ENCODE results near the gene TMEM163. TPM values are rescaled to one million over a fixed set of nuclear protein-coding genes. Genes with fewer than 3 reads are reported as not detected.

Gene TMEM163
- total and polyA plus RNA-seq, 2 experiments from 2014 or later: 1.1 TPM

DNA sequence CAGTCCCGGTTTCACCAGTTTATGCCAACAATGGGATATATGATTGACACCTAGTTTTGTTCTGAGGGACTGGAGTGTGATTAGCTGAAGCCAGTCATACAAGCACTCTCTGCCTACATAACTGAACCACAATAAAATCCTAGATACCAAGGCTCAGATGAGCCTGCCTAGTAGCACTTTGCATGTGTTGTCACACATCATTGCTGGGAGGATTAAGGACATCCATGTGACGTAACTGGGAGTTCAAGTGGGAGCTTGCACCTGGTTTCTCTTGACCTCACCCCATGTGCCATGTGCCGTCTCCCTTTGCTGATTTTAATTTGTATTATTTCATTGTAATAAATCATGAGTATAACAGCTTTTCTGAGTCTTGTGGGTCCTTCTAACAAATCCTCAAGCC is 90.3 kb downstream of the TMEM163 start:
- no peaks in the 10 kb centered on the region for H3K9me2 ChIP-seq (replicated peaks; ENCODE audit: insufficient read depth)
- TF ChIP-seq EZH2phosphoT487 (IDR thresholded peaks at IDR 0.05; ENCODE audit: low read depth, severe bottlenecking, unreplicated experiment) (no peak), EZH2 (IDR thresholded peaks at IDR 0.05; ENCODE audit: borderline replicate concordance) (no peak)
- TF ChIP-seq, protein P1, sequence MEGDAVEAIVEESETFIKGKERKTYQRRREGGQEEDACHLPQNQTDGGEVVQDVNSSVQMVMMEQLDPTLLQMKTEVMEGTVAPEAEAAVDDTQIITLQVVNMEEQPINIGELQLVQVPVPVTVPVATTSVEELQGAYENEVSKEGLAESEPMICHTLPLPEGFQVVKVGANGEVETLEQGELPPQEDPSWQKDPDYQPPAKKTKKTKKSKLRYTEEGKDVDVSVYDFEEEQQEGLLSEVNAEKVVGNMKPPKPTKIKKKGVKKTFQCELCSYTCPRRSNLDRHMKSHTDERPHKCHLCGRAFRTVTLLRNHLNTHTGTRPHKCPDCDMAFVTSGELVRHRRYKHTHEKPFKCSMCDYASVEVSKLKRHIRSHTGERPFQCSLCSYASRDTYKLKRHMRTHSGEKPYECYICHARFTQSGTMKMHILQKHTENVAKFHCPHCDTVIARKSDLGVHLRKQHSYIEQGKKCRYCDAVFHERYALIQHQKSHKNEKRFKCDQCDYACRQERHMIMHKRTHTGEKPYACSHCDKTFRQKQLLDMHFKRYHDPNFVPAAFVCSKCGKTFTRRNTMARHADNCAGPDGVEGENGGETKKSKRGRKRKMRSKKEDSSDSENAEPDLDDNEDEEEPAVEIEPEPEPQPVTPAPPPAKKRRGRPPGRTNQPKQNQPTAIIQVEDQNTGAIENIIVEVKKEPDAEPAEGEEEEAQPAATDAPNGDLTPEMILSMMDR (IDR thresholded peaks at IDR 0.05; ENCODE audit: poor library complexity): no peak
- DNase-seq (ENCODE audit: low spot score): no peak

DNA sequence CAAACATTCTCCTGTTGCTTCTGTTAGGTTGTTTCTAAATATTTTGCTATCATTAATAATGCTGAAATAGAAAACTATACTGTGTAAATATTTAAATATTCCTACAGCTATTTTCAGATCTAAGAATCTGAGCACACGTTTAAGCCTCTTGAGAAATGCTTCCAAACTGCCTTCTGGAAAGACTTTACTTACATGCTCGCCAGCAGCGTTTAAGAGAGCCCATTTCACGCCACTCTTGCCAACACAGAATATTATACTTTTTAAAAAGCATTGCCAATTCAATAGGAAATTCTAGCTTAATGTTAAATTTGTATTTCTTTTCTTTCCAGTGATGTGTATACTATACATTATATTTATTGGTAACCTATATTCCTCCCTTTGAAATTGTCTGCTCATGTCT is 92.0 kb downstream of the TMEM163 start:
- no peak for TF ChIP-seq EZH2phosphoT487 (IDR thresholded peaks at IDR 0.05; ENCODE audit: low read depth, severe bottlenecking, unreplicated experiment)
- no peak for TF ChIP-seq EZH2 (IDR thresholded peaks at IDR 0.05; ENCODE audit: borderline replicate concordance)
- TF ChIP-seq, protein P1 (IDR thresholded peaks at IDR 0.05; ENCODE audit: poor library complexity): no peak
- Histone ChIP-seq H2AFZ (no peak overlapping the region), H3K4me3 (no peak overlapping the region), H3K36me3 (replicated peaks; ENCODE audit: insufficient read depth, low read depth) (no peaks in the 10 kb centered on the region), H3K27ac (no peak overlapping the region), H3K27me3 (no peaks in the 10 kb centered on the region), H3K9me3 (ENCODE audit: low read depth) (no peaks in the 10 kb centered on the region), H3K4me1 (ENCODE audit: insufficient read depth) (no peaks in the 10 kb centered on the region), H3K4me2 (no peak overlapping the region), H3K9me2 (replicated peaks; ENCODE audit: insufficient read depth) (no peaks in the 10 kb centered on the region), H4K20me1 (ENCODE audit: insufficient read depth, poor library complexity, severe bottlenecking) (no peaks in the 10 kb centered on the region), H3K79me2 (no peaks in the 10 kb centered on the region)
- no peak for DNase-seq (ENCODE audit: low spot score)
- WGBS (ENCODE audit: low lambda C conversion rate, missing lambda C conversion rate): 84% methylated on average over 4 of the region's 4 CpGs

More for the DNA sequence above, 90.3 kb downstream of the TMEM163 start:
- H2AFZ ChIP-seq: no peak overlapping the region
- H3K79me2 ChIP-seq: no peaks in the 10 kb centered on the region
- H3K4me1 ChIP-seq (ENCODE audit: insufficient read depth): no peaks in the 10 kb centered on the region
- no peak overlapping the region for H3K4me3 ChIP-seq
- no peaks in the 10 kb centered on the region for H4K20me1 ChIP-seq (ENCODE audit: insufficient read depth, poor library complexity, severe bottlenecking)
- H3K27ac ChIP-seq: no peak overlapping the region
- WGBS (ENCODE audit: low lambda C conversion rate, missing lambda C conversion rate): 83% methylated on average over 3 of the region's 3 CpGs
- H3K4me2 ChIP-seq: no peak overlapping the region
- H3K9me3 ChIP-seq (ENCODE audit: low read depth): no peaks in the 10 kb centered on the region
- no peaks in the 10 kb centered on the region for H3K36me3 ChIP-seq (replicated peaks; ENCODE audit: insufficient read depth, low read depth)
- no peaks in the 10 kb centered on the region for H3K27me3 ChIP-seq

DNA sequence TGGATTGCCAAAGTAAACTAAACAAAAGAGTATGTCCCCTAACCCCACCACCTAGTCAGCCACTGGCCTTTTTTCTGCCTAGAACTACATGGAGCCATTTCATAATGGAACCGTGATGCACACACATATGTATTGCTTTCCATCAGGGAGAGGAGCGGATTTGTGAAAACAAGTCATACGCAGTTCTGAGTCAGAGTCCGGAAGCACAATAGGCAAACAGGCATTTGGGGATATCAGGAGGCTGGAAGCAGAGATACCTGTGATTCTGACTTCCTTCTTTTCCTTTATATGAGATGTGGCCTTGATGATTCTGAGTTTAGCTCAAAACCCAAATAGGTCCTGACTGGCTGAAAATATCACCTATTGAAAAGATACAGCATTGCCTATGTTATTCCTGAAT is 93.5 kb downstream of the TMEM163 start:
- TF ChIP-seq, protein P1 (IDR thresholded peaks at IDR 0.05; ENCODE audit: poor library complexity): no peak
- no peak for TF ChIP-seq EZH2phosphoT487 (IDR thresholded peaks at IDR 0.05; ENCODE audit: low read depth, severe bottlenecking, unreplicated experiment)
- H3K4me1 ChIP-seq (ENCODE audit: insufficient read depth): no peaks in the 10 kb centered on the region
- no peaks in the 10 kb centered on the region for H3K36me3 ChIP-seq (replicated peaks; ENCODE audit: insufficient read depth, low read depth)
- no peak overlapping the region for H2AFZ ChIP-seq
- DNase-seq (ENCODE audit: low spot score): no peak
- no peaks in the 10 kb centered on the region for H4K20me1 ChIP-seq (ENCODE audit: insufficient read depth, poor library complexity, severe bottlenecking)
- WGBS (ENCODE audit: low lambda C conversion rate, missing lambda C conversion rate): 83% methylated on average over 4 of the region's 4 CpGs
- no peaks in the 10 kb centered on the region for H3K27me3 ChIP-seq
- no peak overlapping the region for H3K4me3 ChIP-seq
- H3K9me3 ChIP-seq (ENCODE audit: low read depth): no peaks in the 10 kb centered on the region
- H3K9me2 ChIP-seq (replicated peaks; ENCODE audit: insufficient read depth): no peaks in the 10 kb centered on the region
- H3K27ac ChIP-seq: no peak overlapping the region
- no peak overlapping the region for H3K4me2 ChIP-seq
- H3K79me2 ChIP-seq: no peaks in the 10 kb centered on the region

DNA sequence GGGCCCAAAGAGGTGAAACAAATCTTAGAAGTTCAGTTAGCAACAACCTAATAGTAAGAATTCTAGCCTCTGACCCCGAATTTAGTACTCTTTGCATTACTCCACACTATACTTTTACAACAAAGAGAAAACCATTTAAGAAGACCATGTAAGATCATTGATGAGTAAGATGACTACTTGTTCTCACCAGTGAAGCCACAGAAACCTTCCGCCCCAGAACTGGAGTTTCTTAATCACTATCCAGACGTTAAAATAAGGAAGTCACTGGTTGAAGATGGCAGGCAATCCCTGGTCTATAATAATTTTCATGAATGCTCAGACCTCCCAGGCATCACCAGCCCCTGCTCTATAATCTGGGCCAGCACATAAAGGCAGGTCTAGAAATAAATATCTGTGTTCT is 95.0 kb downstream of the TMEM163 start:
- Histone ChIP-seq H3K4me2 (no peak overlapping the region), H3K36me3 (replicated peaks; ENCODE audit: insufficient read depth, low read depth) (no peaks in the 10 kb centered on the region), H3K27me3 (no peaks in the 10 kb centered on the region), H4K20me1 (ENCODE audit: insufficient read depth, poor library complexity, severe bottlenecking) (no peaks in the 10 kb centered on the region), H3K27ac (no peak overlapping the region), H3K4me3 (no peak overlapping the region), H3K9me2 (replicated peaks; ENCODE audit: insufficient read depth) (no peaks in the 10 kb centered on the region), H3K9me3 (ENCODE audit: low read depth) (no peaks in the 10 kb centered on the region), H2AFZ (no peak overlapping the region), H3K4me1 (ENCODE audit: insufficient read depth) (no peaks in the 10 kb centered on the region), H3K79me2 (no peaks in the 10 kb centered on the region)
- DNase-seq (ENCODE audit: low spot score): no peak
- 86% methylated on average over 3 of the region's 3 CpGs for WGBS (ENCODE audit: low lambda C conversion rate, missing lambda C conversion rate)
- TF ChIP-seq EZH2 (IDR thresholded peaks at IDR 0.05; ENCODE audit: borderline replicate concordance): no peak
- TF ChIP-seq EZH2phosphoT487 (IDR thresholded peaks at IDR 0.05; ENCODE audit: low read depth, severe bottlenecking, unreplicated experiment): no peak
- TF ChIP-seq, protein P1 (IDR thresholded peaks at IDR 0.05; ENCODE audit: poor library complexity): no peak

Data from hepatocyte (in vitro differentiated cells).